Hepatocyte (in vitro differentiated cells): ENCODE measurements around the gene TUBA4B.

Source experiments
- EZH2 ChIP-seq: fragments of 200-600 bp; sonication (generic); IDR thresholded peaks from 2 replicates; pipeline ENCODE4 v1.6.1; 2016; ENCODE audit warnings: antibody characterized with exemption, mild to moderate bottlenecking, borderline replicate concordance
- TF ChIP-seq, protein P1 (sequence below): fragments of 200-600 bp; sonication (generic); IDR thresholded peaks from 2 replicates; pipeline ENCODE4 v1.5.1; 2016; ENCODE audit warnings: antibody characterized with exemption, mild to moderate bottlenecking; ENCODE audit not compliant: poor library complexity

DNA sequence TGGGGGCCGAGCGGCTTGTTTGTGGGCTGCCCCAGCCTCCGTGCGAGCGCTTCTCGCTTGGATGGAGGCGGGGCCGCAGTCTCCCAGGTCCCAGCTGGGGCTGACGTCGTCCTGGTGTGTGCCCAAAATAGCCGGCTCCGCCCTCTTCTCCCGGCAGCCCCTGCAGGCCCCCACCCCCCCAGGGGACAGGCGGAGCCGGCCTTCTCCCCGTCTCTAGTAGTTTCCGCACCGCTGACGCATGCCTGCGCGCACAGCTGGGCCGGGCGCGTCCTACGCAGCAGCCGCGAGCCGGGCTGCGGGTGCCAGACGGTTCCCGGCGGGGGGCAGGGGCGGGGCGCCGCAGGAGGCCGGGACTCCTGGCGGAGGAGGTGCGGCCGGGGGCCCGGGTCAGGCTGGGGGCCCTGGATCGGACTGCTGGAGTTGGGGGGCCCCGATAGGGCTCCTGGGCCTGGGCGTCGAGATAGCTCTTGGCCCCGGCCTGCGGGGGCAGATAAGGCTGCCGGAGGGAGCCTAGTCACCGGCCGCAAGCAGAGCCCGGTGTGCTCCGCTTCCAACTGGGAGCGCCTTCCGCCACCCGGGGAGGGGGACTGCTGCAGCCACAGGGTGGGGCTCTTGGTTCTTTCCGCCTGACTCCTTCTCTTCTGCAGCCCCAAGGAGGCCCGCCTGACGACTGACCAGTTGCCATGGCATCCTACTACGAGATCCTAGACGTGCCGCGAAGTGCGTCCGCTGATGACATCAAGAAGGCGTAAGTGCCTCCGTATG lies 26.3 kb downstream of the TUBA4B start, which contains the start of gene DNAJB2:
- TF ChIP-seq, protein P1, sequence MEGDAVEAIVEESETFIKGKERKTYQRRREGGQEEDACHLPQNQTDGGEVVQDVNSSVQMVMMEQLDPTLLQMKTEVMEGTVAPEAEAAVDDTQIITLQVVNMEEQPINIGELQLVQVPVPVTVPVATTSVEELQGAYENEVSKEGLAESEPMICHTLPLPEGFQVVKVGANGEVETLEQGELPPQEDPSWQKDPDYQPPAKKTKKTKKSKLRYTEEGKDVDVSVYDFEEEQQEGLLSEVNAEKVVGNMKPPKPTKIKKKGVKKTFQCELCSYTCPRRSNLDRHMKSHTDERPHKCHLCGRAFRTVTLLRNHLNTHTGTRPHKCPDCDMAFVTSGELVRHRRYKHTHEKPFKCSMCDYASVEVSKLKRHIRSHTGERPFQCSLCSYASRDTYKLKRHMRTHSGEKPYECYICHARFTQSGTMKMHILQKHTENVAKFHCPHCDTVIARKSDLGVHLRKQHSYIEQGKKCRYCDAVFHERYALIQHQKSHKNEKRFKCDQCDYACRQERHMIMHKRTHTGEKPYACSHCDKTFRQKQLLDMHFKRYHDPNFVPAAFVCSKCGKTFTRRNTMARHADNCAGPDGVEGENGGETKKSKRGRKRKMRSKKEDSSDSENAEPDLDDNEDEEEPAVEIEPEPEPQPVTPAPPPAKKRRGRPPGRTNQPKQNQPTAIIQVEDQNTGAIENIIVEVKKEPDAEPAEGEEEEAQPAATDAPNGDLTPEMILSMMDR: no peak
- TF ChIP-seq EZH2: no peak
